Activated T-cell treated with anti-CD3 and anti-CD28 coated beads, Interleukin-2, amount 50 U/mL, for 4 hours (primary cell): ENCODE results near the gene CACNA1B. TPM values are rescaled to one million over a fixed set of nuclear protein-coding genes. Genes with fewer than 3 reads are reported as not detected.

Experiments
- ATAC-seq, 2 donors: fragments of 200-7000 bp; cut with Tn5 transposase; one replicate each; pipeline ENCODE4 v1.10.0; 2021
- DNase-seq: peaks from one replicate; pipeline ENCODE4 v3.0.0-alpha.2; 2020
- H3K27me3 Mint-ChIP-seq: one replicate; pipeline ENCODE4 v1.8.0; 2021; ENCODE audit warnings: low read depth, mixed read lengths
- H3K36me3 Mint-ChIP-seq: one replicate; pipeline ENCODE4 v1.8.0; 2022; ENCODE audit warnings: mixed read lengths; ENCODE audit not compliant: insufficient read depth
- H3K4me1 Mint-ChIP-seq: one replicate; pipeline ENCODE4 v1.8.0; 2021; ENCODE audit warnings: low read depth, mixed read lengths
- H3K4me3 Mint-ChIP-seq: one replicate; pipeline ENCODE4 v1.8.0; 2021; ENCODE audit warnings: mild to moderate bottlenecking, moderate library complexity, mixed read lengths
- H3K9me3 Mint-ChIP-seq: one replicate; pipeline ENCODE4 v1.8.0; 2021; ENCODE audit warnings: mixed read lengths
- total RNA-seq, 3 donors: library from RNA; stranded (reverse); gene quantifications; one replicate each; pipeline ENCODE4 v1.2.1, GENCODE V29; 2021

The CACNA1B gene
- total RNA-seq, 3 donors from 2014 or later: 0.03 TPM; not detected in 2

GRCh38 chr9:137916540-137916939, 39.0 kb downstream of the CACNA1B start:
- Mint-ChIP-seq H3K4me1 (no peaks in the 10 kb centered on the region), H3K36me3 (no peaks in the 10 kb centered on the region), H3K27me3 (peaks cover 18% of the 10 kb centered on the region), H3K4me3 (no peak overlapping the region), H3K9me3 (no peaks in the 10 kb centered on the region)
- ATAC-seq (no peak), DNase-seq (no peak)

GRCh38 chr9:137917116-137917515, 39.5 kb downstream of the CACNA1B start:
- no peak for ATAC-seq
- H3K4me3 Mint-ChIP-seq: no peak overlapping the region
- H3K27me3 Mint-ChIP-seq: peaks cover 18% of the 10 kb centered on the region
- no peaks in the 10 kb centered on the region for H3K36me3 Mint-ChIP-seq
- DNase-seq: no peak
- no peaks in the 10 kb centered on the region for H3K4me1 Mint-ChIP-seq
- no peaks in the 10 kb centered on the region for H3K9me3 Mint-ChIP-seq

GRCh38 chr9:137917795-137918194, 40.2 kb downstream of the CACNA1B start:
- H3K36me3 Mint-ChIP-seq: no peaks in the 10 kb centered on the region
- H3K4me1 Mint-ChIP-seq: no peaks in the 10 kb centered on the region
- H3K9me3 Mint-ChIP-seq: no peaks in the 10 kb centered on the region
- H3K27me3 Mint-ChIP-seq: peaks cover 16% of the 10 kb centered on the region
- no peak for DNase-seq
- H3K4me3 Mint-ChIP-seq: no peak overlapping the region
- no peak for ATAC-seq

- Mint-ChIP-seq H3K9me3 (no peaks in the 10 kb centered on the region), H3K4me1 (no peaks in the 10 kb centered on the region), H3K27me3 (peaks cover 16% of the 10 kb centered on the region), H3K36me3 (no peaks in the 10 kb centered on the region), H3K4me3 (no peak overlapping the region)
- no peak for ATAC-seq
- no peak for DNase-seq
Measured at GRCh38 chr9:137918331-137919094, 40.9 kb downstream of the CACNA1B start.

GRCh38 chr9:137919095-137919465, 41.5 kb downstream of the CACNA1B start:
- ATAC-seq (no peak), DNase-seq (no peak)
- peaks cover 15% of the 10 kb centered on the region for H3K27me3 Mint-ChIP-seq
- no peaks in the 10 kb centered on the region for H3K36me3 Mint-ChIP-seq
- H3K4me3 Mint-ChIP-seq: no peak overlapping the region
- H3K4me1 Mint-ChIP-seq: no peaks in the 10 kb centered on the region
- no peaks in the 10 kb centered on the region for H3K9me3 Mint-ChIP-seq

GRCh38 chr9:137919649-137920141, 42.1 kb downstream of the CACNA1B start:
- Mint-ChIP-seq H3K9me3 (no peaks in the 10 kb centered on the region), H3K27me3 (peaks cover 11% of the 10 kb centered on the region), H3K36me3 (no peaks in the 10 kb centered on the region), H3K4me3 (no peak overlapping the region), H3K4me1 (no peaks in the 10 kb centered on the region)
- DNase-seq: no peak
- no peak for ATAC-seq

- ATAC-seq (no peak), DNase-seq (no peak)
- Mint-ChIP-seq H3K4me3 (no peak overlapping the region), H3K4me1 (no peaks in the 10 kb centered on the region), H3K36me3 (no peaks in the 10 kb centered on the region), H3K27me3 (peaks cover 10% of the 10 kb centered on the region), H3K9me3 (no peaks in the 10 kb centered on the region)
Measured at GRCh38 chr9:137920753-137921152, 43.2 kb downstream of the CACNA1B start.

- H3K36me3 Mint-ChIP-seq: no peaks in the 10 kb centered on the region
- no peak for ATAC-seq
- H3K9me3 Mint-ChIP-seq: peaks cover 7% of the 10 kb centered on the region
- peaks cover 11% of the 10 kb centered on the region for H3K27me3 Mint-ChIP-seq
- no peak overlapping the region for H3K4me3 Mint-ChIP-seq
- no peaks in the 10 kb centered on the region for H3K4me1 Mint-ChIP-seq
- no peak for DNase-seq
Measured at GRCh38 chr9:137924169-137924568, 46.6 kb downstream of the CACNA1B start.

GRCh38 chr9:137924761-137925369, 47.3 kb downstream of the CACNA1B start:
- peaks cover 7% of the 10 kb centered on the region for H3K9me3 Mint-ChIP-seq
- no peaks in the 10 kb centered on the region for H3K4me1 Mint-ChIP-seq
- peaks cover 7% of the 10 kb centered on the region for H3K27me3 Mint-ChIP-seq
- DNase-seq (no peak), ATAC-seq (no peak)
- no peak overlapping the region for H3K4me3 Mint-ChIP-seq
- no peaks in the 10 kb centered on the region for H3K36me3 Mint-ChIP-seq

- DNase-seq (no peak), ATAC-seq (no peak)
- peaks cover 3% of the 10 kb centered on the region for H3K27me3 Mint-ChIP-seq
- peaks cover 30% of the 10 kb centered on the region for H3K9me3 Mint-ChIP-seq
- H3K4me3 Mint-ChIP-seq: no peak overlapping the region
- no peaks in the 10 kb centered on the region for H3K4me1 Mint-ChIP-seq
- peaks cover 2% of the 10 kb centered on the region for H3K36me3 Mint-ChIP-seq
Measured at GRCh38 chr9:137943655-137944054, 66.1 kb downstream of the CACNA1B start.

- Mint-ChIP-seq H3K36me3 (peaks cover 2% of the 10 kb centered on the region), H3K4me1 (no peaks in the 10 kb centered on the region), H3K4me3 (no peak overlapping the region), H3K27me3 (no peaks in the 10 kb centered on the region), H3K9me3 (peaks cover 30% of the 10 kb centered on the region)
- ATAC-seq (no peak), DNase-seq (no peak)
Measured at GRCh38 chr9:137945581-137945980, 68.0 kb downstream of the CACNA1B start.

- no peaks in the 10 kb centered on the region for H3K4me1 Mint-ChIP-seq
- ATAC-seq: no peak
- peaks cover 2% of the 10 kb centered on the region for H3K36me3 Mint-ChIP-seq
- no peak overlapping the region for H3K4me3 Mint-ChIP-seq
- DNase-seq: no peak
- no peaks in the 10 kb centered on the region for H3K27me3 Mint-ChIP-seq
- H3K9me3 Mint-ChIP-seq: peaks cover 30% of the 10 kb centered on the region
Measured at GRCh38 chr9:137946993-137947392, 69.4 kb downstream of the CACNA1B start.

GRCh38 chr9:137948642-137949041, 71.1 kb downstream of the CACNA1B start:
- Mint-ChIP-seq H3K9me3 (peaks cover 23% of the 10 kb centered on the region), H3K4me3 (no peak overlapping the region), H3K36me3 (peaks cover 2% of the 10 kb centered on the region), H3K4me1 (no peaks in the 10 kb centered on the region), H3K27me3 (peaks cover 3% of the 10 kb centered on the region)
- ATAC-seq (no peak), DNase-seq (no peak)

- Mint-ChIP-seq H3K4me3 (no peak overlapping the region), H3K36me3 (peaks cover 2% of the 10 kb centered on the region), H3K9me3 (peaks cover 18% of the 10 kb centered on the region), H3K4me1 (no peaks in the 10 kb centered on the region), H3K27me3 (peaks cover 3% of the 10 kb centered on the region)
- DNase-seq (no peak), ATAC-seq (no peak)
Measured at GRCh38 chr9:137949260-137949659, 71.7 kb downstream of the CACNA1B start.

GRCh38 chr9:137951107-137951506, 73.5 kb downstream of the CACNA1B start:
- no peaks in the 10 kb centered on the region for H3K4me1 Mint-ChIP-seq
- H3K36me3 Mint-ChIP-seq: peaks cover 2% of the 10 kb centered on the region
- no peak for ATAC-seq
- peaks cover 11% of the 10 kb centered on the region for H3K9me3 Mint-ChIP-seq
- H3K27me3 Mint-ChIP-seq: peaks cover 3% of the 10 kb centered on the region
- H3K4me3 Mint-ChIP-seq: no peak overlapping the region
- no peak for DNase-seq
